ENCODE results near the gene JCHAIN. TPM values are rescaled to one million over a fixed set of nuclear protein-coding genes. Genes with fewer than 3 reads are reported as not detected.

JCHAIN gene
- total and polyA plus RNA-seq, 2 of the 13 experiments (the other 11 are each of a cell fraction or from before 2014, with no cell fraction given), result not detected

GRCh38 chr4:70705183-70706043, 39.1 kb upstream of the JCHAIN start (continued):
- TF ChIP-seq ARID4A (CRISPR knock-in tag; IDR thresholded peaks at IDR 0.05; ENCODE audit: borderline replicate concordance), result peak; percentile 56
- peak; percentile 64; the same call in 1 of the 2 replicates for TF ChIP-seq RXRA (CRISPR knock-in tag; IDR thresholded peaks at IDR 0.05)
- TF ChIP-seq ZNF280D (CRISPR knock-in tag; IDR thresholded peaks at IDR 0.05), result no peak
- peak; percentile 69; the same call in 1 of the 2 replicates for TF ChIP-seq SALL2 (CRISPR knock-in tag; IDR thresholded peaks at IDR 0.05)
- TF ChIP-seq PRDM15 (CRISPR knock-in tag; IDR thresholded peaks at IDR 0.05), result peak; percentile 20
- TF ChIP-seq ZNF574 (CRISPR knock-in tag; IDR thresholded peaks at IDR 0.05), result peak; percentile 83
- TF ChIP-seq KLF9 (CRISPR knock-in tag; IDR thresholded peaks at IDR 0.05; ENCODE audit: low read depth), result peak; percentile 79; the same call in 1 of the 2 replicates
- TF ChIP-seq ZNF431 (CRISPR knock-in tag; IDR thresholded peaks at IDR 0.05; ENCODE audit: borderline replicate concordance, low read depth), result no peak; the same call in 1 of the 2 replicates
- TF ChIP-seq BCL6 (CRISPR knock-in tag; IDR thresholded peaks at IDR 0.05), result 0 out of 2 replicates have a peak, but pooled peaks have one; percentile 44
